ENCODE measurements around the gene CCNYL1. TPM values are rescaled to one million over a fixed set of nuclear protein-coding genes. Genes with fewer than 3 reads are reported as not detected.
"Not testable (repeated sequence)": the region's sequence is repeated elsewhere in the genome, so short reads cannot be mapped to it uniquely, and the experiment has no call there.

CCNYL1 gene
- total RNA-seq, 4 donors from 2014 or later: 9.4 to 15.9 (median 13.1) TPM

GRCh38 chr2:207760453-207760852, 49.0 kb downstream of the CCNYL1 start:
- Histone ChIP-seq H3K4me1 (no peaks in the 10 kb centered on the region), H3K36me3 (peaks cover 0 to 14% (median 0%) of the 10 kb centered on the region in 3 donors), H3K4me3 (no peak overlapping the region), H3K27ac (no peak overlapping the region), H3K27me3 (no peaks in the 10 kb centered on the region), H3K9me3 (no peaks in the 10 kb centered on the region)
- TF ChIP-seq CTCF (IDR thresholded peaks at IDR 0.05) (no peak), EP300 (IDR thresholded peaks at IDR 0.05) (no peak), POLR2A (IDR thresholded peaks at IDR 0.05) (no peak)
- WGBS, 2 donors: 90% methylated on average over 2 of the region's 2 CpGs
- no peak for DNase-seq (ENCODE audit: low spot score in 2 of 2)

GRCh38 chr2:207761426-207761825, 50.0 kb downstream of the CCNYL1 start:
- not testable (repeated sequence) for H3K4me3 ChIP-seq; H3K4me1 ChIP-seq; H3K9me3 ChIP-seq; DNase-seq (ENCODE audit: low spot score in 2 of 2); H3K27me3 ChIP-seq; H3K27ac ChIP-seq
- peaks cover 0 to 14% (median 0%) of the 10 kb centered on the region in 3 donors for H3K36me3 ChIP-seq
- 94 to 95% methylated on average over 3 of the region's 3 CpGs for WGBS, 2 donors

GRCh38 chr2:207762146-207762545, 50.7 kb downstream of the CCNYL1 start:
- Histone ChIP-seq H3K27me3 (no peaks in the 10 kb centered on the region), H3K4me3 (no peak overlapping the region), H3K36me3 (peaks cover 0 to 19% (median 0%) of the 10 kb centered on the region in 3 donors), H3K9me3 (no peaks in the 10 kb centered on the region), H3K27ac (no peak overlapping the region), H3K4me1 (peaks cover 0 to 11% (median 0%) of the 10 kb centered on the region in 4 donors)
- no peak for TF ChIP-seq POLR2A (IDR thresholded peaks at IDR 0.05)
- no peak for TF ChIP-seq EP300 (IDR thresholded peaks at IDR 0.05)
- no peak for TF ChIP-seq CTCF (IDR thresholded peaks at IDR 0.05)
- no peak for DNase-seq (ENCODE audit: low spot score in 2 of 2)
- 92 to 93% methylated on average over 8 of the region's 8 CpGs for WGBS, 2 donors

GRCh38 chr2:207763303-207763917, 52.0 kb downstream of the CCNYL1 start:
- TF ChIP-seq CTCF (IDR thresholded peaks at IDR 0.05) (no peak), EP300 (IDR thresholded peaks at IDR 0.05) (no peak), POLR2A (IDR thresholded peaks at IDR 0.05) (no peak)
- H3K4me3 ChIP-seq: no peak overlapping the region
- no peak overlapping the region for H3K27ac ChIP-seq
- peaks cover 0 to 24% (median 9%) of the 10 kb centered on the region in 4 donors for H3K4me1 ChIP-seq
- H3K9me3 ChIP-seq: no peaks in the 10 kb centered on the region
- DNase-seq (ENCODE audit: low spot score in 2 of 2): no peak
- peaks cover 0 to 25% (median 0%) of the 10 kb centered on the region in 3 donors for H3K36me3 ChIP-seq
- H3K27me3 ChIP-seq: no peaks in the 10 kb centered on the region
- 86 to 91% methylated on average over 8 of the region's 8 CpGs for WGBS, 2 donors

- Histone ChIP-seq H3K9me3 (no peaks in the 10 kb centered on the region), H3K4me3 (no peak overlapping the region), H3K27ac (no peak overlapping the region), H3K27me3 (no peaks in the 10 kb centered on the region), H3K4me1 (peaks cover 0 to 24% (median 10%) of the 10 kb centered on the region in 4 donors), H3K36me3 (peaks cover 0 to 25% (median 0%) of the 10 kb centered on the region in 3 donors)
- no peak for DNase-seq (ENCODE audit: low spot score in 2 of 2)
- WGBS, 2 donors: 85 to 86% methylated on average over 1 of the region's 1 CpG
- TF ChIP-seq EP300 (IDR thresholded peaks at IDR 0.05): no peak
- TF ChIP-seq POLR2A (IDR thresholded peaks at IDR 0.05): no peak
- TF ChIP-seq CTCF (IDR thresholded peaks at IDR 0.05): no peak
These were observed 52.7 kb downstream of the CCNYL1 start for GRCh38 chr2:207764096-207764630.

All from tibial nerve (tissue), 4 donors.